Stimulated activated CD8-positive, alpha-beta memory T cell treated with anti-CD3 and anti-CD28 coated beads, Interleukin-4, amount 100 ng/mL, for 4 hours (primary cell): ENCODE results near the gene GLB1L3.
"Not testable (repeated sequence)": the region's sequence is repeated elsewhere in the genome, so short reads cannot be mapped to it uniquely, and the experiment has no call there.

Experiments used
- DNase-seq, 2 donors: peaks; one replicate each; pipeline ENCODE4 v3.0.0-alpha.2; 2020; ENCODE audit warnings: low read depth in 2 of 2, low spot score in 1 of 2

Gene GLB1L3

DNA sequence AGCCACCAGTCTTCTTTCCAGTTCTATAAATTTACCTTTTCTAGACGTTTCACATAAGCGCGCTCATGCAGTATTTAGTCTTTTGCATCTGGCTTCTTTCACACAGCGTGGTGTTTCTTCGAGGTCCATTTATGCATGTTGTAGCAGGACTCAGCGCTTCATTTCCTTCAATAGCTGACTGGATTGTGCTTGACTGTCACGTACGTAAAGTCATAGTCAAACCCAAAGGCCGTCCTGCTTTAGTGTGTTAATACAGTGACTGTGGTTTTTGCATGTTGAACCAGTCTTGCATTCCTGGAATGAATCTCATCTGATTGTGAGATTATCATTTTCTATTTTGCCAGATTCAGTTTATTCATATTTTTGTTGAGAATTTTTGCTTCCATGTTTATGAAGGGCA, 18.5 kb downstream of the GLB1L3 start:
- DNase-seq: no peak

DNA sequence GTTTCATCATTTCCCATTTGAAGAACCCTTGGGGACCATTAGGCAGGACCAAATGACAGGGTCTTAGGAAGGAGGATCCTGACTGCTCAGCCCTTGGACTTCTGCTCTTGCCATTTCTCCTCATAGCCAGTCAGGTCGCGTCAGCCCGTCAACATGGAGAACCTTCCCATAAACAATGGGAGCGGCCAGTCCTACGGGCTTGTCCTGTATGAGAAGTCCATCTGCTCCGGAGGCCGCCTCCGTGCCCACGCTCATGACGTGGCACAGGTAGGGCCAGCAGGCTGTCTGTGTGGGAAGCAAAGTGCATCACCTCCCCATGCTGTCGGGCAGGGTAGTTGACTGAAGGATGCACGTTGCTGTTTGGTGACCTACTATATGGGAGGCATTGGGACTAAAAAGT, 36.0 kb downstream of the GLB1L3 start:
- no peak for DNase-seq

DNA sequence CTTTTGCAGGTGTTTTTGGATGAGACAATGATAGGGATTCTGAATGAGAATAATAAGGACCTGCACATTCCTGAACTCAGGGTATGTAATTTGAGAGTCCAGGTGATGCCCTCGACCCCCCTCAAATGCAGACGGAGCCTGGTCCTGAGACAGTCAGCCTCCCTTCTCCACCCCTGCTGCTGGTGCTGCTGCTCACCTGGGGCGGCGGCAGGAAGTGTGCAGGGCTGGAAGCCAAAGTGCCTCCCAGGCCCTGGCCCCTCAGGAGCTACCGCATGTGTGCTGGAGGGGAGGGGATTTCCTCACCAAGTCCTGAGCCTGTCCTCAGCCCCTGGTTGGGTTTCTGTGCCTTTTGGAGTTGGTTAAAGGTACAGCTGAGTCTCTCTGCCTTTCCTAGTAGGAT, 36.6 kb downstream of the GLB1L3 start:
- no peak for DNase-seq

DNA sequence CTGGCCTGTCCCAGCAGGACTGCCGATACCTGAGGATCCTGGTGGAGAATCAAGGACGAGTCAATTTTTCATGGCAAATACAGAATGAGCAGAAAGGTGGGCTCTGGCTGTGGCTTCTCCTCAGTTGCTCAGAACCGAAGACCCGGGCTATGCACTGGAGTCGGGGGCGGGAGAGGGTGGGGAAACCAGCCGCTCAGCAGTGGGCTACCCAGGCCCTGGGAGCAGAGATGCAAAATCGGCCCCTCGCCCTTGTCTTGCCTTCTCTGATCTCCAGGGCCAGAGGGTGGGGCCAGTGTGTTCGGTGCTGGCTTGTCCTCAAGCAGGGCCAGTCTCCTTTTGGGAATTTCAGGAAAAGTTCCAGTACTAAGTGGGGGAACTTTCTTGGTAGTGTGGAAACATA, 37.2 kb downstream of the GLB1L3 start:
- no peak for DNase-seq

DNA sequence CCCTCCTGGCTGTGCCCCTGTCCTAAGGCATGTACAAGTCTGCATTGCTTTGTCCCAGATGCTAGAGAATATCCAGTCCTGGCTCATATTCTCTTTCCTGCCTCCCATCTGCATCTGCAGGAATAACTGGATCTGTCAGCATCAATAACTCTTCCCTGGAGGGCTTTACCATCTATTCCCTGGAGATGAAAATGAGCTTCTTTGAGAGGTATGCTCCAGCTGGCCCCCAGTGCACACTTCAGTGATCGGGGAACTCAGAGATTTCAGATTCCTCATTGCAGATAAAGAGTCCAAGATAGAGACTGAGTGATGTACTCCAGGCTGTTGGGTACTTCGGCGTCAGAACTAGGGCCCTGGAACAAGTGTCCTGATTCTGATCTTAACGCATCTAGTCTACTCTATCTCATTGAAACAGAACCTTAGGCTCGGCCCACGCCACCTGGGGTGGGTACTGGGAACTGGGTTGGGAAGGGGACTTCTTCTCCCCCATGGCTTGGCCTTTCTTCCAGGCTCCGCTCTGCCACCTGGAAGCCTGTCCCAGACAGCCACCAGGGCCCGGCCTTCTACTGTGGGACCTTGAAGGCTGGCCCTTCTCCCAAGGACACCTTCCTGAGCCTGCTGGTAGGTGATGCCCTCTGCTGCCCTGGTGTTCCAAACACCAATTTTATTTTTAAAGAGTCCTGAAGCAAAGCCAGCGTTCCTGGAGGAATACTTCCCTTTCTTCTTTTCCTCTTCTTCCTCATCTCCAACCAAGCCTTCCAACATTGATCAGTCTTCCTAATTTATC, 37.8 kb downstream of the GLB1L3 start:
- no peak for DNase-seq

DNA sequence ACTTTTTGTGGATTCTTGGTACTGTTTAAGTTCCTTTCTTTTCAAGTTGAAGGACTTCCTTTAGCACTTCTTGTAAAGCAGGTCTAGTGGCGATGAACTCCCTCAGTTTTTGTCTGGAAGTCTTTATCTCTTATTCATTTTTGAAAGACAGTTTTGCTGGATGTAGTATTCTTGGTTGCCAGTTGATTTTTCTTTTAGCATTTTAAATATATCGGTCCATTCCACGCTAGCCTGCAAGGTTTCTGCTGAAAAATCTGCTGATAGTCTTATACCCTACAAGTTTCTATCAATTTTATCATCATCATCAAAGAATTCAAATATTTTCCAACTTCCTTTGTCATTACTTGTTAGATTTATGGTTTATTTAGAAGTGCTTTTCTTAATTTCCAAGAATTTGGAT, 40.9 kb downstream of the GLB1L3 start:
- no peak for DNase-seq

DNA sequence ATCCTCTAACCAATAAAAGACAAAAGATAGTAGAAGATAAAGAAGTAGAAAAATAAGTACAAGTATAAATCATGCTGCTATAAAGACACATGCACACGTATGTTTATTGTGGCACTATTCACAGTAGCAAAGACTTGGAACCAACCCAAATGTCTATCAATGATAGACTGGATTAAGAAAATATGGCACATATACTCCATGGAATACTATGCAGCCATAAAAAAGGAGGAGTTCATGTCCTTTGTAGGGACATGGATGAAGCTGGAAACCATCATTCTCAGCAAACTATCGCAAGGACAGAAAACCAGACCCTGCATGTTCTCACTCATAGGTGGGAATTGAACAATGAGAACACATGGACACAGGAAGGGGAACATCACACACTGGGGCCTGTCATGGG, 45.2 kb downstream of the GLB1L3 start:
- DNase-seq: not testable (repeated sequence)

DNA sequence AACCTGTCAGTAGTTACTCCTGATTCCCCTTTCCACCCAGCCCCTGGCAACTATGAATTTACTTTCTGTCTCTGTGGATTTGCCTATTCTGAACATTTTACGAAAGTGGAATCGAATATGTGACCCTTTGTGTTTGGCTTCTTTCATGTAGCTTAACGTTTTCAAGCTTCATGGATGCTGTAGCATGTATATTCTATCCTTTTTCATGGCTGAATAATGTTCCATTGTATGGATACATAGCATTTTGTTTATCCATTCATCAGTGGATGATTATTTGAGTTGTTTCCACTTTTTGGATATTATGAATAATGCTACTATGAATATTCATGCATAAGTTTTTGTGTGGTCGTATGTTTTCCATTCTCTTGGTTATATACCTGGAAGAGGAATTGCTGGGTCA, 46.4 kb downstream of the GLB1L3 start:
- no peak for DNase-seq

DNA sequence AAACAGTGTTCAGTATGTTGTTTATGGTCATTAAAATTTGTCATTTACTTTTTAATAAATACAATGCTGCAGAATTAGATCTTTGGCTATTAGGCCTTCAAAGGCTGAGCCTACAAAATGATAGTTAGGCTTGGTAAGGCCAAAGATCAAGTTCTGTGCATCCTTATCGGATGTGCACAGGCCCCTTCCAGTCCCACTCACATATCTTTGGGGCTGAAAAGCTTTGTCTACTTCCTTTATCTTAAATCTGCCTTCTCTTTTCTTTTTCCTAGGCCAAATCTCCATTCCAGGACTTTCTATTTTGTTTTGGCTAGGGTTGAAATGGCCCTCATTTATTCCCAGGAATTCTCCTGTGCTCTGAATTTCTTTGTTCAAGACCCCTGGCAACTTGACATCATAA, 52.3 kb downstream of the GLB1L3 start:
- no peak for DNase-seq

DNA sequence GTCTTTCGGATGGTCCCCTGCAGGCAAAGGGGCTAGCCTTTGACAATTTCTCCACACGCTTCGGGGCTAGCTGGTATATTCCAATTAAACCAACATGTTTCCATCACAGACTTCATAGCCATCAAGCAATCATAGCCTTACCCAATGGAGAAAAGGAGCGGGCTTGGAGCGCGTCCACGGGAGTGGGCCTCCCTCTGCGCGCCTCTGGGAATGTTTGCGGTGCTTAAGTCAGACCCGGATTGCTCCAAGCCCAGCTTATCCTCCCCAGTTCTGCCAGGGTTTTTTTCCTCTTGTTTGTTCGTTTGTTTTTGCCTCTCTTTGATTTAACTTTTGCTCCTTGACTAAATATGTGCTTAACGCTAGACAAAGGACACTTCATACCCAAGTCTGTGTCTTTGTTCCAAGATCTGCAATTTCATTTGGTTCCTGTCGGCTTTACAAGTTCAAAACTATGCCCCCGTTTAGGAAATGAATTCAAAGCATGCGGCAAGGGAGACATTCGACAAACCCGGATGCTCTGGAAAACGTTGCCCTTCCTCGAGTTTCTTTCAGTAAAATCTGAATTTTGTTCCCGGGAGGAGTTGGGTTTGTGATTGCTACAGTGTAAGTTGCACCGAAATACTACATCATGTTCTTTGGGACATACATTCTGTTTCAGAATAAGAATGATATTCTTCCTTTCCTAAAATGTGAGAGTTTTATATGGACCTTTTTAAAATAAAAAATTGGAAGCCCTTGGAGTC, 54.6 kb downstream of the GLB1L3 start:
- no peak for DNase-seq

DNA sequence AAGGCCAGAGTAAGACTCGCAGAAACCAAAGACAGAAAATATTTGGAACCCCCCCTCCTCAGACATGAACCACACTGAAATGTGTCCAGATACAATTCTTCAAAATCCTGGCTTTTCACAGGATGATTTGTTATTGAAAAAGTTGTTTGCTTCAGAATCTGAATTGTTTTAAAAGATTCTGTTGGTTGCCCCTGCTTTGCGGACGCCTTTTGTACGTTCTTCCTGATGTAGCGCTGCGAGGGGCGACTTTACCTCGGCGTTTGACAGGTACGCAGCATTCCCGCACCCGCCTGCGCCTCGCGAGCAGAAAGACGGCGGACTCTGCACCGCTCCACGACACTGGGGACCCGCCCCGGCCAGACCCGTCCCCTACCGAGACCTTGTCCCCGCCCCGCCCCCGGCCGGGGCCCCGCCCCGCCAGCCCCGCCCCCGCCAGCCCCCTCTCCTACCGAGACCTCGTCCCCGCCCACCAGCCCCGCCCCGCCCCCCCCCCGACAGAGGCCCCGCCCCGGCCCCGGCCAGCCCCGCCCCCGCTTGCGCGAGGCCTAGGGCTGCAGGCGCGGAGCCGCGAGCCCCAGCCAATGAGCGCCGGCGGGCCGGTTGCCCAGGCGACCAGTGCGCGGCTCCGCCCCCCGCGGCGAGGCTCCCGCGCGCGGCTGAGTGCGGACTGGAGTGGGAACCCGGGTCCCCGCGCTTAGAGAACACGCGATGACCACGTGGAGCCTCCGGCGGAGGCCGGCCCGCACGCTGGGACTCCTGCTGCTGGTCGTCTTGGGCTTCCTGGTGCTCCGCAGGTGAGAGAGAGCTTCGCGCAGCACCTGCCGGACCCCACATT, 55.4 kb downstream of the GLB1L3 start, which contains the start of gene GLB1L2:
Gene GLB1L2 (plus strand): TSS at position 635 of the 835 bp plus-strand sequence. CDS start 74 bp downstream, at position 709.
- peak; percentile 46 to 66 for DNase-seq

DNA sequence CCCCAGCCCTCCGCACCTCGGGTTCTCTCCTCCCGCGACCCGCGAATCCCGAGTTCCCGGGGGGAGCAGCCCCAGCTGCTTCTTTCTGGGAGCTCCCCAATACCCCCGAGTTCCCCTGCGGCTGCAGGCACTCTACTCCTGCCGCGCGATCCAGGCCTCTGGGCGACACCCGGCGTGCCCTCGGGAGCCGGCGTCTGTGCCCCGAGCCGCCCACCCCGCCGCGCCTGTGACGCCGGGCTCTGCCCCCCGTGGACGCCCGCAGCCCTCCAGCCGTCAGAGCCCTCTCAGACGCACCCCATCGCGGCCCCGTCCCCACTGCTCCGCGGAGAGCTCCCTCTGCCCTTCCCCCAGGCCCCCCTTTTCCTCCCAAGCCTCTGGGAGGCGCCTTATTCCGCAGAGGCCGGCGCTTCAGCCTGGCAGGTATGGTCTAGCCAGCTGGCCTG, 56.0 kb downstream of the GLB1L3 start:
- DNase-seq: no peak

DNA sequence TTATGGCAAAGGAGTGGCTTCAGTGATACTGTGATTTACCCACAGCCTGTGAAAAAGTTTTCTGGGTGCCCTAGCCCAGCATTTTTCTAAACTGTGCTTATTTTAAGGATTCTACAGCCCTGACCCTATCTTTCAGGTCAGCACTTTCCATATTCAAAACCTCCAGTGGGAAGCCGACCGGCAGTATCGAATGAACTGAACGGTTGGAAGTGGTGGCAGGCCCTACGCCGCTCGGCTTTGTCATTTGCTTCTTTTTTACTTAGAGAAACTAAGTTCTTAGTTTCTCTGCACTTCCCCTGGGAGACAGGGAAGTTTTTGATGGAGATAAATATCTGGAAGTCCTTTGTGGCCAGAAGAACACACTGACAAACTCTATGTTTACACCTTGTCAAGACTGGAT, 56.6 kb downstream of the GLB1L3 start:
- DNase-seq: no peak

DNA sequence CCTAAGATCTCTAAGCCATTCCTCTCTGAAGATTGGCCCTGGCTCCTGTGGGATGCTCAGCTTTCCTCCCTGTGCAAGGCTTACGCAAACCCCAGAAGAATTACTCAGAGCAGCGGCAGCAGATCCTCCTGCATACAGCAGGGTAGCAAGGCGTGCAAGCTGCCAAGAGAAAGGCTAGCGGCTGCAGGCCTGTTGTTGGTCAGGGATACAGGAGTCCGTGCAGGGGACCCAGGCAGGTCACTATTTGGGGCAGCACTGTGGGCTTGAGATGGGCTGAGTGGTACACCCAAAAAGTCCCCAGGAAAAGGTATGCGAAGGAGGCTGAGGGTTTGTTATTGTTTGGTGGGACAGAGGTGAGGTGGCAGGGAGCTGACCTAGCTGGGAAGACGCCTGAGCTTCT, 57.1 kb downstream of the GLB1L3 start:
- no peak for DNase-seq

DNA sequence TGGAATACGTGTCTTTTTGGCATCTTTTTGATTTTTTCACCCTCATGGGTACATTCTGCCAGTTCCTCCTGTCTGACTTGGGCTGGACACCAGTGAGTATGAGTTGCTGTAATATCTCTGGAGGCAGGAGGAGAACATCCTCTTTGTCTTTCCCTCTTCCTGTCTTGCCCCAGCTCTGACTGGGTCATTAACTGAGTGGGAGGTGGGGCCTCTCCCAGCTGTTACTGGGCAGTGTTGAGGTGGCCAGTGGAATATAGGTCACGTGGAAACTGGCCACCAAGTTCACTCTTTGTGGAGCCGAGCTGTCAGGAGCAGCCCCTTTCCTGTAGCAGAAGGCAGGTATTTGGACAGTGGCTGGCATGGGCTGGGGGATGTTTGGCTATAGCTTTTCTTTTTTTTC, 57.8 kb downstream of the GLB1L3 start:
- DNase-seq: no peak

DNA sequence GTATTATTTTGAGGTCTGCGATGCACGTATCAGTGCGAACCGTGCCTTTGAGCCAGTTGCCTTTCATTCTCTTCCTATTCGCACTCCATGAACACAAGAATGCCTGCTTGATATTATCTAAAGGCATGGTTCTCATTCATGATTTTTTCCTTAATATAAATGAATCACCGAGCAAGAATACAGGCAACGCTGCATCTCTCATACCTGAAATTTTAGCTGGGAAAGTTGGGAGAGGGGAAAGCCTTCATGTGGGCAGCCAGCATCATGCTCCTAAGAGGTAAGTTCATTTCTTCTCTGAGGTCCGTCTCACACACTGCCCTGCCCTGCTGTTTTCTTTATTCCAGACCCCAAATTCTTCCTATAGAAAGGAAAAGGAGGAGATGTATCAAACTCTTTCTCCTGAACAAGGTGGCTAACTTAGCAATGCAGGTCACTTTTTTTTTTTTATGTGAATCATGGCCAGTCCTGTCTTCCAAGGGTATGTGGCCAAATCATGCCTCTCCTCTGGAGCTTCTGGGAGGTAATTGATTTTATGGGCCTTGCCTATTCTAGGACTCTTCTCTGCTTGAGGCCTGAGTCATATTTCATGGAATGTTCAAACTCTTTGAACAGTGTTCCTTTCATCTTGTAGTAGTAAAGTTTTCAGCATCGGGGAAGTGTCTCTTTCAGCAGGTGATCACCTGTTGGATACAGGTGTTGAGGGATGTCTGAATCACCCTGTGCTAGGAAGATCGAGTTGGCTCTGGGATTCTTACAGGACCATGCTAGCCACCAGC, 58.8 kb downstream of the GLB1L3 start:
- no peak for DNase-seq

DNA sequence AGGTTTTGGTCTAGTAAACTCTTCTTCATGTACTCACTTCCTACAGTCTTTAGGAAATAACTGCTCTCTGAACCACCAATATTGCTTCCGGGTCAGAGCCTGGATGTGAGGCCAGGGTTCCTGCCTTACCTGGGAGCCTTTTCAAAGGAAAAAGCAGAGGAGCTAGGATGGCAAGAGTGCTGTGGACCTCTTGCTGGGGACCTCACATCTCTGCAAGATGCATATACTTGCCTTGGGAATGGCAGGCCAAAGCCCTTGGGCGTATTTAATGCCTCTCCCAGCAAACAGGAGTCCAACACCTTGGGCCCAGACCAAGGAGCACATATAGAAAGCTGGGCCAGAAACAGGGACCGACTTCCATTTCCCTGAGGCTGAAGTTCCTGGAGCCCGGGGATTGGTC, 60.9 kb downstream of the GLB1L3 start:
- DNase-seq: no peak

DNA sequence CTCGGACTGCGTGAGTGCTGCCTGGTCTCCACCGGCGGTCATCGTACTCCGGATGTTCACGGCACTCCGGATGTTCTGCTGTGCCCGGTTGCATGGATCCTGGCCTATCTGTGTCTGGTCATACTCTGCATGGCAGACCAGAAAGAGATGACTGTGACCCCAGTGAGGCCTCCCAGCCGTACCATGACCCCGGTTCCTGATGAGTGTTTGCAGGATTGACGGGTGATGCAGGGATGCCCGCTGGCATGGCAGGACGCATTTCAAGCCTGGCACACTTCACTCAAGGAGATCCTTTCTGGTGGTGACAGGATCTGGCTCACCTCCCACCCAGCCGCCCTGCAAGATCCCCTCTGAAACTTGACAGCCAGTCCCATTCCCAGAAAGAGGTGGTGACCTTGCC, 61.9 kb downstream of the GLB1L3 start:
- no peak for DNase-seq

DNA sequence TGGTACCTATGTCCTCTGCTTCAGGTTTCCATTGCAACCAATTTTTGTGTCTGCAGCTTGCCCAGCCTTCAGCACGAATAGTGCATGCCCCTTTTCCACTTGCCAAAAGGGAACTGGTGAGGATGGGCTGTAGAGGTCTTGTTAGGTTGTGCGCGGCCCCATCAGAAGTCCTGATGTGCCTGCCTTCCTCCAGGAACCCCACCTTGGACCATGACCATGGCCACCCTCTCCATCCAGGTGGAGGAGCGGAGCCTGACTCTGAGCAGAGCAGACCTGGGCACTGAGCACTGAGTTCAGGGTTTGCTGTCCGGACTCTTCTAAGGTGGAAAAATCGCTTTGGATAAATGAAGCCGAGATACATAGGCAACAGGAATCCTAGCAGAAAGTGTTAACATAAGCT, 62.5 kb downstream of the GLB1L3 start:
- no peak for DNase-seq

DNA sequence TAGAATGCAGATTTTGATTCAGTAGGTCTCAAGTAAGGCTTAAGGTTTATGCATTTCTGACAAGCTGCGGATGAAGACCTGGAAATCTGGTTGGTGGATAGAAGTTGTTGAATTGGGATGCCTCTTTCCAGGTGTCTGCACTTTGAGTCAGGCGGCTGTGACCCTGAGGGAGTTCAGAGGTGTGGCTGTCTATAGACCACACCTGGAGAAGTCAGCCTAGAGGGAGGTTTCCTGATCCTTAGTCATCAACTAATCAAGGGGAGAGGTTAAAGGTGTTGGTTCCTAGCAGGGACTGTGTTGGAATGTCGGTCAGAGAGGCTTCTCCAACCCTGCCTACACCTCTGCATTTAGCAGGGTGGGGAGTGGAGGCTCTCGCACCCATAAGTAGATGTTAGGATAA, 63.6 kb downstream of the GLB1L3 start:
- no peak for DNase-seq
